Measurements from ENCODE around the gene VAV3.

The VAV3 gene

GRCh38 chr1:107574044-107574443 lies 390.9 kb downstream of the VAV3 start:
- DNase-seq (ENCODE audit: low spot score): no peak

GRCh38 chr1:107572674-107573211 lies 392.2 kb downstream of the VAV3 start:
- DNase-seq (ENCODE audit: low spot score): no peak

- no peak for DNase-seq (ENCODE audit: low spot score)
Observed at GRCh38 chr1:107570768-107571167, 394.2 kb downstream of the VAV3 start.

GRCh38 chr1:107563441-107563840 lies 401.5 kb downstream of the VAV3 start:
- DNase-seq (ENCODE audit: low spot score): no peak

GRCh38 chr1:107559881-107560280 lies 405.1 kb downstream of the VAV3 start:
- no peak for DNase-seq (ENCODE audit: low spot score)

- DNase-seq (ENCODE audit: low spot score): no peak
Observed at GRCh38 chr1:107557095-107557494, 407.9 kb downstream of the VAV3 start.

GRCh38 chr1:107555578-107555977 lies 409.4 kb downstream of the VAV3 start:
- no peak for DNase-seq (ENCODE audit: low spot score)

GRCh38 chr1:107552781-107553180 lies 412.2 kb downstream of the VAV3 start:
- DNase-seq (ENCODE audit: low spot score): no peak

- DNase-seq (ENCODE audit: low spot score): no peak
Observed at GRCh38 chr1:107551456-107551855, 413.5 kb downstream of the VAV3 start.

GRCh38 chr1:107550358-107550757 lies 414.6 kb downstream of the VAV3 start:
- no peak for DNase-seq (ENCODE audit: low spot score)

GRCh38 chr1:107549152-107549810 lies 415.7 kb downstream of the VAV3 start:
- DNase-seq (ENCODE audit: low spot score): no peak

- DNase-seq (ENCODE audit: low spot score): no peak
Observed at GRCh38 chr1:107548276-107548675, 416.7 kb downstream of the VAV3 start.

GRCh38 chr1:107547363-107548155 lies 417.4 kb downstream of the VAV3 start:
- DNase-seq (ENCODE audit: low spot score): no peak

- DNase-seq (ENCODE audit: low spot score): no peak
Observed at GRCh38 chr1:107546576-107546975, 418.4 kb downstream of the VAV3 start.

GRCh38 chr1:107545879-107546278 lies 419.1 kb downstream of the VAV3 start:
- DNase-seq (ENCODE audit: low spot score): no peak

- DNase-seq (ENCODE audit: low spot score): no peak
Observed at GRCh38 chr1:107545056-107545577, 419.9 kb downstream of the VAV3 start.

- no peak for DNase-seq (ENCODE audit: low spot score)
Observed at GRCh38 chr1:107544285-107544684, 420.7 kb downstream of the VAV3 start.

- DNase-seq (ENCODE audit: low spot score): no peak
Observed at GRCh38 chr1:107541412-107541811, 423.6 kb downstream of the VAV3 start.

GRCh38 chr1:107538502-107538901 lies 426.5 kb downstream of the VAV3 start:
- DNase-seq (ENCODE audit: low spot score): no peak

GRCh38 chr1:107536266-107536665 lies 428.7 kb downstream of the VAV3 start:
- no peak for DNase-seq (ENCODE audit: low spot score)

- no peak for DNase-seq (ENCODE audit: low spot score)
Observed at GRCh38 chr1:107535091-107535490, 429.9 kb downstream of the VAV3 start.

- DNase-seq (ENCODE audit: low spot score): no peak
Observed at GRCh38 chr1:107534632-107535031, 430.3 kb downstream of the VAV3 start.

- DNase-seq (ENCODE audit: low spot score): no peak
Observed at GRCh38 chr1:107533436-107533835, 431.5 kb downstream of the VAV3 start.
